Activated naive CD8-positive, alpha-beta T cell (primary cell): ENCODE measurements around the gene KIF4A.

Experiments used
- H3K27ac Mint-ChIP-seq: one replicate; pipeline ENCODE4 v1.8.0; 2021; ENCODE audit warnings: mixed read lengths
- H3K27me3 Mint-ChIP-seq: one replicate; pipeline ENCODE4 v1.8.0; 2021; ENCODE audit warnings: mixed read lengths
- H3K36me3 Mint-ChIP-seq: one replicate; pipeline ENCODE4 v1.8.0; 2021; ENCODE audit warnings: mixed read lengths
- H3K4me1 Mint-ChIP-seq: one replicate; pipeline ENCODE4 v1.8.0; 2021; ENCODE audit warnings: low read depth, mixed read lengths
- H3K4me3 Mint-ChIP-seq: one replicate; pipeline ENCODE4 v1.8.0; 2021; ENCODE audit warnings: mild to moderate bottlenecking, mixed read lengths
- H3K9me3 Mint-ChIP-seq: one replicate; pipeline ENCODE4 v1.8.0; 2021; ENCODE audit warnings: low read depth, mixed read lengths

KIF4A gene

DNA sequence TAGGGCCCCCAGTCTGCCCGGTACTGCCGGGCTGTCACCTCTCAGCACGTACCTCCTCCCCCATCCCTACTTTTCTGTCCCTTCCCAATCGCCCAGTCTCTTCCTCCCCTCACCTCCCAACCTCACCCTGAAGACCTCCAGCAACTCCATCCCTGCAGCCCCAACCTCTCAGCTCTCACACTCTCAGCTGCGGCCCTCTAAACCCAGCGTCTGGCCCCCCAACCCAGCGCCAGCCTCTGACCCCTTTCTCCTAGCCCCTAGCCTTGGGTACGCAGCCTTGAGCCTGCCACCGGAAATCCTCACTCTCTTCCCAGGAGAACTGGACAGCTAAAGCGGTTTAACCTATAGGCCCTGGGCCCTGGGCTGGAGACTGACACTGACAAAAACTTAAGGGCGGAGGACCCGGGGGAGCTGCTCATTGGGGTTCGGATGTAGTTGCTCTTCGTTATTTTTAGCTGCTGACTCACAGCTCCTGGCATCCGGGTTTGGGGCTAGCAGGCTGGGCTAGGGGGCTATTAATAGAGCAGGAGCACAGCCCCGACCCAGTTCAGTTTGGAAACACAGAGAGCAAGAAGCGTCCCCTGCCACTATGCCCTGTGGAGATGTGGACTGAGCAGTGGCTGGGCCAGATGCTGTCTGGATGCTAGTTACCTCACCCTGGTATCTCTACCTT is 145.1 kb downstream of the KIF4A start:
- no peak overlapping the region for H3K27ac Mint-ChIP-seq
- peak overlapping the region; percentile 76 for H3K4me3 Mint-ChIP-seq
- peaks cover 13% of the 10 kb centered on the region for H3K4me1 Mint-ChIP-seq
- H3K36me3 Mint-ChIP-seq = no peaks in the 10 kb centered on the region
- no peaks in the 10 kb centered on the region for H3K27me3 Mint-ChIP-seq
- H3K9me3 Mint-ChIP-seq = no peaks in the 10 kb centered on the region

DNA sequence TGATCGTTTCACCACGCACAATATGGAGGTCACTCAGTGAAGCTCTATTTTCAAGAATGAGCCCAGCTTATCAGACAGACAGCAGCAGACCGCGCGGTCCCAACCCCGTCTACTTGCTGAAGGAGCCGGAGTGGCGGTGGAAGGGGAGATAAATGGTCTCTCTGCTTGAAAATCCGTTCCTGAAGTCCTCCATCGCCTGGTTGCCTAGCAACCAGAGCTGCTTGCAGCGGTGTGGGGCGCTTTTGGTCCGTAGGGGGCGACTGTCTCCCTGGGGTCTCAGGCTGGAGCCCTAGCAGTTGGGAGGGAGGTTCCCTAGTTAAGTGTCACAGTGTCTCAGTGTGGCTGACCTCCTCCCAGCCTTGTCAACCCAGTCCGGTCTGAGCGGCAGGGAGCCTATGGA is 146.4 kb downstream of the KIF4A start:
- Mint-ChIP-seq H3K27ac (no peak overlapping the region), H3K9me3 (no peaks in the 10 kb centered on the region), H3K36me3 (no peaks in the 10 kb centered on the region), H3K27me3 (peaks cover under 1% of the 10 kb centered on the region), H3K4me1 (peaks cover 13% of the 10 kb centered on the region), H3K4me3 (no peak overlapping the region)

DNA sequence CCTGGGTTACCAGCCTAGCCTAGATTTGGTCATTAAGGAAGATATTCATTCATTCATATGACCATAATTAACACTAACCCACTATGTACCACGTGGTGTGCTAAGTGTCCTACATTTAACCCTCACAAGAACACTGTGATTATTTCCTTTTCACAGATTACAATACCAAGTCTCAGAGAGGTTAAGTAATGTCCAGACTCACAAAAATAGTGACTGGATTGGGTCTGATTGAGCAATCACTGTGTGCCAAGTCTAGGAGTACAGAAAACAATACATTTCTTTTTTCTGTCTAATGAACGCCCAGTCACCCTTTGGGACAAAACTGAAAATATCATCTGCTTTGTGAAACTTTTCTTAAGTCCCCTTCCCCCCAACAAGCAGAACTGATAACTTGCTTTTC is 147.1 kb downstream of the KIF4A start:
- Mint-ChIP-seq H3K27me3 (peaks cover 2% of the 10 kb centered on the region), H3K4me3 (no peak overlapping the region), H3K4me1 (peaks cover 13% of the 10 kb centered on the region), H3K9me3 (no peaks in the 10 kb centered on the region), H3K27ac (no peak overlapping the region), H3K36me3 (no peaks in the 10 kb centered on the region)

DNA sequence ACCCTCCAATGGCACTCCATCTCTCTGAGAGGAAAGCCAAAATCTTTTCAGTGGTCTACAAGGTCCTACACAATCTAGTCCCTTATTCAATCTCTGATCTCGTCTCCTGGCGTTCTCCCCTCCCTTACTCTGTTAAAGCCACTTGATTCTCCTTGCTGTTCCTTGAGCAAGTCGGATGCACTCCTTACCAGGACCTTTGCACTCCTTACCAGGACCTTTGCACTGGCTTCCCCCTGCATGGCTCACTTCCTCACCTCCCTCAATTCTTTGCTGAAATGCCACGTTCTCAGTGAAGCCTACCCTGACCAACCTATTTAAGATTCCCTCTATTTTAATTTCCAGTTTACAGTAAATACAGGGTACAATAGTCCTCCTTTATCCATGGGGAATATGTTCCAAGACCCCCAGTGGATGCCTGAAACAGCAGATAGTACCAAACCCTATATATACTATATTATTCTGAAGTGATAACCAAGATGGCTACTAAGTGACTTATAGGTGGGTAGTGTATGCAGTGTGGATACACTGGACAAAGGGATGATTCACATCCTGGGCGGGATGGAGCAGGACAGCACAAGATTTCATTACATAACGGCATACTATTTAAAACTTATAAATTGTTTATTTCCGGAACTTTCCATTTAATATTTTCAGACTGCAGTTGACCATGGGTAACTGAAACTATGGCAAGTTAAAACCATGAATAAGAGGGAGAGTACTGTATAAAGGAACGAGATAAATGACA is 148.2 kb downstream of the KIF4A start:
- Mint-ChIP-seq H3K9me3 (no peaks in the 10 kb centered on the region), H3K27ac (no peak overlapping the region), H3K36me3 (no peaks in the 10 kb centered on the region), H3K27me3 (peaks cover 4% of the 10 kb centered on the region), H3K4me1 (peaks cover 13% of the 10 kb centered on the region), H3K4me3 (no peak overlapping the region)

DNA sequence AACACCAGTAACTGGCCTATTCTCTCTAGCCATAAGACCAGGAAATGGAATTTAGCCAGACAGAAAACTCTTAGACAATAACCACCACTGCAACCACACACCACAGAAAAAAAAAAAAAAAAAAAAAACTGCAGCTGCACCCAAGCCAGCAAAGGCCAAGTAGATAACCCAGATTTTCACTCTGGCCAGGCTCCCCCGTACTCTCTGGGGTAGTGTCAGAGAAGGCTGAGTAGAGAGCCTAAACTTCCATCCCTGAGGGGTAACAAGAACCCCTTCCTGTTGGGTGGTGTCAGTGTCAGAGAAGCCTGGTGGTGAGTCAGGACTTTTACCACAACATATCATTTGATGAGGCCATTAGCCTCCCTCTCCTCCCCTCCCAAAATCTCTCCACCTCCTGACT is 149.1 kb downstream of the KIF4A start:
- H3K4me1 Mint-ChIP-seq = peaks cover 6% of the 10 kb centered on the region
- no peak overlapping the region for H3K27ac Mint-ChIP-seq
- no peaks in the 10 kb centered on the region for H3K9me3 Mint-ChIP-seq
- H3K27me3 Mint-ChIP-seq = peaks cover 4% of the 10 kb centered on the region
- H3K36me3 Mint-ChIP-seq = no peaks in the 10 kb centered on the region
- no peak overlapping the region for H3K4me3 Mint-ChIP-seq

DNA sequence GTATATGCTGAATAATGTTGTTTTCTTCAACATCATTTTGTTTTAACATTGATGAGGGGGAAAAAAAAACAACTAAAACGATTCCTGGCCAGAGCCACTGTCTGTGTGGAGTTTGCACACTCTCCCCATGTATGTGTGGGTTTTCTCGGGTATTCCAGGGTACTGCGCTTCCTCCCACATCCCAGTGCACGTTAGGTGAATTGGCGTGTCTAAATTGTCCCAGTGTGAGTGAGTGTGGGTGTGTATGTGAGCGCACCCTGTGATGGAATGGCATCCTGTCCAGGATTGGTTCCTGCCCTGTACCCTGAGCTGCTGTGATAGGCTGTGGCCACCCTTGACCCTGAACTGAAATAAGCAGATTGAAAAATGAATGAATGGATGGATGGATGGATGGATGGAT is 152.3 kb downstream of the KIF4A start:
- no peaks in the 10 kb centered on the region for H3K4me1 Mint-ChIP-seq
- H3K27me3 Mint-ChIP-seq = peaks cover 7% of the 10 kb centered on the region
- H3K27ac Mint-ChIP-seq = no peak overlapping the region
- H3K36me3 Mint-ChIP-seq = no peaks in the 10 kb centered on the region
- no peak overlapping the region for H3K4me3 Mint-ChIP-seq
- H3K9me3 Mint-ChIP-seq = no peaks in the 10 kb centered on the region

DNA sequence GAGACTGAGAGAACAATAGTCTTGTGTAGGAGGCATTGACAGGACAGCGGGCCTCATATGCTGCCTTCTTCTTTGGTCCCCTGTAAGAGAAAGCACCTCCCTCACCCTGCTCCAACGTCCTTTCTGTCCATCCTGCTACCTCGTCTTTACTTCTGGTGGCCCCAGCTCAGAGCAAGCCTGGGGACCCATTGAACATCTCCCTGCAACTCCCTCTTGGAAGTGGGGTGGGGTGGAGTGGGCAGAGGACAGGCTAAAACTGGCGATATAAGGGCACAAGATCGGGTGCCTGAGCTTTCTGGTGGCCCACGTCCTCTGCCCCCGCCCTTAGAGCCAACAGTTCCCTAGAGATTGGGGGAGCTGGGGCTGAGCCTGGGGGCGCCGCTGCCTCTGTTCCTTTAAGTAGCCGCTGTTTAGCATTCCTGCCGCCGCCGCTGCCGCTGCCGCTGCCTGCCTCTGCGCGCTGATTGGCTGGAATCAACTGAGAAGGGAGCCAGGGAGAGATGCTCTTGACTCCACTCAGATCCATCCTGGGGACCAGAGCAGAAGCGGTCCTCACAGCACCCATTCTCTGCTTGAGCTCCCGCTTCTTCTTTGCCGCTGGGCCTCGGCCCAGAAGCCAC is 154.5 kb downstream of the KIF4A start, which contains the start of gene DLG3:
Gene DLG3 (plus strand): TSS at position 510 of the 620 bp plus-strand sequence. CDS start 367 bp downstream, outside the sequence.
- Mint-ChIP-seq H3K4me1 (no peaks in the 10 kb centered on the region), H3K4me3 (peak within 1 kb of the TSS; percentile 63), H3K36me3 (no peaks in the 10 kb centered on the region), H3K27me3 (peaks cover 7% of the 10 kb centered on the region), H3K9me3 (no peaks in the 10 kb centered on the region), H3K27ac (no peak within 1 kb of the TSS)

DNA sequence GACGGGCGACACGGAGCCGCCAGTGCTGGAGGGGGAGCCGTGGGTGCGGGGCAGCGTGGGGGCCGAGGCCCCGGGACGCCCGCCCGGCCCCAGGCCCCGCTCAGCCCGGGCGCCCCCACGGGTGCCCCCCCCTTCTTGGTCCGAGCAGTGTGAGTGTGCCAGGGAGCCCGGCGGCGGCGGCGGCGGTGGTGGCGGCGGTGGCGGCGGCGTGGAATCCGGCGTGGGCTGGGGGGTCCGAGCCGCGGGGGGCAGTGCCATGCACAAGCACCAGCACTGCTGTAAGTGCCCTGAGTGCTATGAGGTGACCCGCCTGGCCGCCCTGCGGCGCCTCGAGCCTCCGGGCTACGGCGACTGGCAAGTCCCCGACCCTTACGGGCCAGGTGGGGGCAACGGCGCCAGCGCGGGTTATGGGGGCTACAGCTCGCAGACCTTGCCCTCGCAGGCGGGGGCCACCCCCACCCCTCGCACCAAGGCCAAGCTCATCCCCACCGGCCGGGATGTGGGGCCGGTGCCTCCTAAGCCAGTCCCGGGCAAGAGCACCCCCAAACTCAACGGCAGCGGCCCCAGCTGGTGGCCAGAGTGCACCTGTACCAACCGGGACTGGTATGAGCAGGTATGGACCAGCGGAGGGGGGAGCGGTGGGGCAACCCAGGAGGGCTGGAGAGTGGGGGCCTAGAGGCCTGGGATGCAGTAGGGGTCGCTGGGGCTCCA is 155.2 kb downstream of the KIF4A start:
- Mint-ChIP-seq H3K4me3 (peak overlapping the region; percentile 63), H3K4me1 (no peaks in the 10 kb centered on the region), H3K9me3 (no peaks in the 10 kb centered on the region), H3K27ac (no peak overlapping the region), H3K27me3 (peaks cover 7% of the 10 kb centered on the region), H3K36me3 (no peaks in the 10 kb centered on the region)

DNA sequence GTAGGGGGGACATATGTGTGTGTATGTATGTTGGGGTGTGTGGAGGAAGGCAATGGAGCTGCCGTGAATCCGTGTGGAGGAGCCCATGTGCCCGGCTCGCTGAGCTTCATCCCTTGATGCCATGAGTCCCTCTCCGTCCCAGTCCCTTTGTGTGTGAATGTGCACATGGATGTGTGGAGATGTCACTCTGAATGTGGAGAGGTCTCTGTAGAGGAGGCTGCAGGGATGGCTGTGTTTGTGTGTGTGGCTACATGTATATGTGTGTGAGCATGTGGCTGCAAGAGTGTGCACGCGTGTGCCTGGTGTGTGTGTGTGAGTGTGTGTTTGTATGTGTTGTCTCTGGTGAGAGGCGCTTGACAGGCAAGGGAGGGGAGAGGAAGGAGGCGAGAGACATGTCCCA is 156.0 kb downstream of the KIF4A start:
- no peak overlapping the region for H3K4me3 Mint-ChIP-seq
- H3K4me1 Mint-ChIP-seq = no peaks in the 10 kb centered on the region
- no peak overlapping the region for H3K27ac Mint-ChIP-seq
- no peaks in the 10 kb centered on the region for H3K9me3 Mint-ChIP-seq
- H3K27me3 Mint-ChIP-seq = peaks cover 7% of the 10 kb centered on the region
- no peaks in the 10 kb centered on the region for H3K36me3 Mint-ChIP-seq

DNA sequence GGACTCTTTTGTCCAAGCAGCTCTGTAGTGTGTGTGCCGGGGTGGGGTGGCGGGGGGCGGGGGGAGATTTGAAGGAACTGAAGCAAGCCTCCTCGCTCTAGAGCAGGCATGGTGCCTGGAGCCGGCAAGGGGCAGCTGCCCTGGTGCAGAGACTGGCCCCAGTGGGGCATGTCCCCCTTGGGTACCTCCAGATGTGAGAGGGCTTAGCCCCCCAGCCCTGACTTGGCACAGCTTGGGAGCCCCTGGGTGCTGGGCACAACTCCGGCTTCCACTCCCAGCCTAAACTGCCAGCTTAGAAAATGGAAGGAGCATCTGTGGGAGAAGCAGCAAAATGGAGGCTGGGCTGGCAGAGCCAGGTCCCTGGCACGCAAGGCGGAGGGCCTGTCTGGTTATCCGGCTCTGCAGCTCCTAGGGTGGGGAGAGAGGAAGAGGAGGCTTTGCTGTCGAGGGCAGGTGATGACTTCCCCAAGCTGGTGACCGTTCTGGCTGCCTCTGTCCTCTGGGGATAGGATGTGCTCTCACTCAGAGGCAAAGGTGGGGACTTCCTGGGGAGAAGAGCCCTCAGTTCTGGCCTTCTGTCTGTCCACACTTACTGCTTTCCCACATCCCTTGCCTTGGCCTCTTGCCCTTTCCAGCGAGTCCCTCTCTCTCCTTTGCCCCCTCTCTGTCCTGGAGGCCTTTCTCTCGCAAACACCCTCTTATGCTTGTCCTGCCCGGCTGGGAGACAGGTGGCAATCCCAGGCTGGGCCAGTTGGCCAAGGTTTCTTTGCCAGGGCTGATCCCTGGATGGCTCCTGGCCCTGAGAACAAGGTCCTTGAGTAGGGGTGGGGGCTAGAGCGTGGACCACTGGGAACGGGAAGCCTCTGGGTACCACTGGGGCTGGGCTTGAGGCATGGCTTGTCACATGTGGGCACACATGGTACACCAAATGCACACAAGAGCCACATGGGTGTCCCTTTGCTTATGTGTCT is 156.8 kb downstream of the KIF4A start:
- Mint-ChIP-seq H3K36me3 (no peaks in the 10 kb centered on the region), H3K4me3 (no peak overlapping the region), H3K27me3 (peaks cover 5% of the 10 kb centered on the region), H3K9me3 (no peaks in the 10 kb centered on the region), H3K27ac (no peak overlapping the region), H3K4me1 (no peaks in the 10 kb centered on the region)

DNA sequence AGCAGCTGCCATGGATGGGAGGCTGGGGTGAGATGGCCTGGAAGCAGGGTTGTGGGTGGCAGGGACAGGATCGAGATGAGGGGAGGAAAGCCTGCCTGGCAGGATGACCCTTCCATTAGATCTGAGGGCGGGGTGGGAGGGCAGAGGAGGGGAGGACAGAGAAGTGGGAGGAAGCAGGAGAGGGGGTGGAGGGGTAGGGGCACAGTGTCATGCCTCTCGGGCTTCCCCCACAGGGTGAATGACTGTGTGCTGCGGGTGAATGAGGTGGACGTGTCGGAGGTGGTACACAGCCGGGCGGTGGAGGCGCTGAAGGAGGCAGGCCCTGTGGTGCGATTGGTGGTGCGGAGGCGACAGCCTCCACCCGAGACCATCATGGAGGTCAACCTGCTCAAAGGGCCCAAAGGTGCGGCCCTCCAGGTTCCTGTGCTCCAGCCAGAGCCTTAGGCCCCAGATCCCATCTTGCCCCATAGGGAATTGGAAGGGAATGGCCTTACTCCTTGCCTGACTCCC is 159.6 kb downstream of the KIF4A start:
- H3K27me3 Mint-ChIP-seq = peaks cover 3% of the 10 kb centered on the region
- H3K4me1 Mint-ChIP-seq = peaks cover 15% of the 10 kb centered on the region
- H3K36me3 Mint-ChIP-seq = no peaks in the 10 kb centered on the region
- H3K9me3 Mint-ChIP-seq = no peaks in the 10 kb centered on the region
- no peak overlapping the region for H3K27ac Mint-ChIP-seq
- no peak overlapping the region for H3K4me3 Mint-ChIP-seq

DNA sequence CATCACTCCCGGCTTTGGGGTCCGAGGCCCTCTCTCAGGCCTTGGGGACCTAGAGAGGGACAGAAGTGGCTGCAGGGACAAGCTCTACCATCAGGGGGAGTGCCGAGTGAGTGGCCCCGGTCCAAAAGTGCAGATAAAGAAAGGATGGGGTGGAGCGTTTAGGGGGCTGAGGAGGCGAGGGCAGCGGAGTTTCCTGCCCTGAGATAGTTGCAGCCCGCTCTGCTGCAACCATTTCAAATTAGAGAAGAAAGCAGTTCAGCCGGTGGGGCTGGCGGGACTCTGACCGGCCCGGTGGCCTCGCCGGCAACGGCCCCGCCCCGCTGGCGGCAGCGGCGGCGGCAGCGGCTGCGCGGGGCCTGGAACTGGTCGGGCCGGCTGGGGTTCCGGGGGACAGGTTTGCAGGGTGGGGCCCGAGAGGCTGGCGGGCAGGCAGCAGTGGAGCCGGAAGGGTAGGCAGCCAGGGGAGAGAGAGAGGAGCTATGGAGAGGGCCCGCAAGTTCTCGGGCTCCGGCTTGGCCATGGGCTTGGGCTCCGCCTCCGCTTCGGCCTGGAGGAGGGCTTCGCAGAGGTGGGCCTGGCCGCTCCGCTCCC is 162.3 kb downstream of the KIF4A start:
- Mint-ChIP-seq H3K36me3 (peaks cover 3% of the 10 kb centered on the region), H3K4me1 (peaks cover 31% of the 10 kb centered on the region), H3K9me3 (no peaks in the 10 kb centered on the region), H3K4me3 (peak overlapping the region; percentile 90), H3K27ac (no peak overlapping the region), H3K27me3 (no peaks in the 10 kb centered on the region)

DNA sequence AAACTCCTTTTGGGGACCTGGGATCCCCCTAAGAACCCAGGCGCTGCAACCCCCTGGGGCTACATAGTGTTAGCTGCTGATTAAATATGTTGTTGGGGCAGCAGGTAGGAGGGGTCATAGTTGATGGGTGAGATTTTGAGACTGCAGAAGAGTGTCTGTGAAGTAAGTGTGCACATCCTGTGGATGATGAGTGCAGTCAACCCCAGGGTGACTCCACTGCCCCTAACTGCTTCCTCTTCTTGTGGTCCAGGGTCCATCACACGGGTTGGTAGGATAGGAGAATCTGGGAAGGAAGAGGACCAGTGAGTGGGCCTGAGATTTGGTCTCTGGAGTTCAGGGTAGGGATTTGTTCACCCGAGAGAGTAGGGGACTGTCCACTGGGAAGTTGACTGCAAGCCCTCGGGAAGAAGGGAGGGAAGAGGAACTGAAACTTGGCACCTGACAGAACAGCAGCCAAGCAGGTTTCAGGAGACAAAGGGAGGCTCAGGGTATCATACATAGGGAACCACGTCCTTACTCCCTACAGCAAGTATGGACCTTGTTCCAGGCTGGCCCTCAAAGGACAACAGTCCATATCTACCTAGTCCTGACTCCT is 163.2 kb downstream of the KIF4A start:
- Mint-ChIP-seq H3K4me3 (peak overlapping the region; percentile 79), H3K27me3 (no peaks in the 10 kb centered on the region), H3K27ac (peak overlapping the region; percentile 46), H3K4me1 (peaks cover 31% of the 10 kb centered on the region), H3K9me3 (no peaks in the 10 kb centered on the region), H3K36me3 (peaks cover 3% of the 10 kb centered on the region)
